T-helper 2 cell treated with Interferon-gamma antibody and Interleukin-4, amounts not matched to agents 5 μg/mL and 100 μg/mL, for 36 hours (primary cell): ENCODE data around the gene BLOC1S1.

Source experiments
- DNase-seq: peaks from one replicate; pipeline ENCODE4 v3.0.0; 2021; ENCODE audit warnings: low spot score
- H3K27ac Mint-ChIP-seq: one replicate; pipeline ENCODE4 v1.8.0; 2021; ENCODE audit warnings: mild to moderate bottlenecking, mixed read lengths
- H3K27me3 Mint-ChIP-seq: one replicate; pipeline ENCODE4 v1.8.0; 2021; ENCODE audit warnings: low read depth, mixed read lengths
- H3K36me3 Mint-ChIP-seq: one replicate; pipeline ENCODE4 v1.8.0; 2021; ENCODE audit warnings: low read depth, mixed read lengths
- H3K4me1 Mint-ChIP-seq: one replicate; pipeline ENCODE4 v1.8.0; 2021; ENCODE audit warnings: low read depth, mixed read lengths
- H3K4me3 Mint-ChIP-seq: one replicate; pipeline ENCODE4 v1.8.0; 2022; ENCODE audit warnings: mild to moderate bottlenecking, moderate library complexity, mixed read lengths
- H3K9me3 Mint-ChIP-seq: one replicate; pipeline ENCODE4 v1.8.0; 2021; ENCODE audit warnings: mixed read lengths

Gene BLOC1S1

GRCh38 chr12:55722948-55723347 lies 7.1 kb downstream of the BLOC1S1 start:
- no peak overlapping the region for H3K4me3 Mint-ChIP-seq
- H3K27me3 Mint-ChIP-seq, result no peaks in the 10 kb centered on the region
- H3K36me3 Mint-ChIP-seq, result peaks cover 18% of the 10 kb centered on the region
- peaks cover 21% of the 10 kb centered on the region for H3K4me1 Mint-ChIP-seq
- H3K9me3 Mint-ChIP-seq, result no peaks in the 10 kb centered on the region
- DNase-seq, result no peak
- no peak overlapping the region for H3K27ac Mint-ChIP-seq

DNA sequence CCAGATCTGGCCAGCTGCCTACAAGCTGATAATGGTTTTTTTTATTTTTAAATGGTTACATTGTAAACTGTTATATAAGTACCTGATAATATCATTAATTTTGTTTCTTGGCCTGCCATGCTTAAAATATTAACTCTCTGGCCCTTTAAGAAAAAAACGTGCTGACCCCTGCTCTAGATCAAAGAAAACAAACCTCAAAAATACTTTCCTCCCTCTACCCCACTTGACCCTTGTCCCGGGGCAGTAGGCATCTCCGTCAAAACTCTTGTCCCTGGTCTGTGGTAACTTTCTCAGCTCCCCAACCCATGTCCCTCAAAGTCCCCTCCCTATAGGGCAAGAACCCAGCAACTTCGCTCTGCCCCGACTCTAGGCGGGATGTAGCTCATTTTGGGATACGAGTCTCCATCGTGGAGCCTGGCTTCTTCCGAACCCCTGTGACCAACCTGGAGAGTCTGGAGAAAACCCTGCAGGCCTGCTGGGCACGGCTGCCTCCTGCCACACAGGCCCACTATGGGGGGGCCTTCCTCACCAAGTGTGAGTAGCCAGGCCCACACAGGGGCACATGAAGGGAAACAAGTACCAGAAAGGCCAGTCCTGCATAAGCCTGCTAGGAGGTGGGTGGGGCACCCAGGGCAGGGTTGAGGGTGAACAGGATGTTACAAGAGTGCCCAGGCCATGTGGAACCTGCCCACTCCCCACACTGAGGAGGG lies 7.8 kb downstream of the BLOC1S1 start:
- H3K36me3 Mint-ChIP-seq, result peaks cover 18% of the 10 kb centered on the region
- peaks cover 18% of the 10 kb centered on the region for H3K4me1 Mint-ChIP-seq
- H3K27ac Mint-ChIP-seq, result no peak overlapping the region
- DNase-seq, result no peak
- H3K9me3 Mint-ChIP-seq, result no peaks in the 10 kb centered on the region
- no peak overlapping the region for H3K4me3 Mint-ChIP-seq
- H3K27me3 Mint-ChIP-seq, result no peaks in the 10 kb centered on the region

DNA sequence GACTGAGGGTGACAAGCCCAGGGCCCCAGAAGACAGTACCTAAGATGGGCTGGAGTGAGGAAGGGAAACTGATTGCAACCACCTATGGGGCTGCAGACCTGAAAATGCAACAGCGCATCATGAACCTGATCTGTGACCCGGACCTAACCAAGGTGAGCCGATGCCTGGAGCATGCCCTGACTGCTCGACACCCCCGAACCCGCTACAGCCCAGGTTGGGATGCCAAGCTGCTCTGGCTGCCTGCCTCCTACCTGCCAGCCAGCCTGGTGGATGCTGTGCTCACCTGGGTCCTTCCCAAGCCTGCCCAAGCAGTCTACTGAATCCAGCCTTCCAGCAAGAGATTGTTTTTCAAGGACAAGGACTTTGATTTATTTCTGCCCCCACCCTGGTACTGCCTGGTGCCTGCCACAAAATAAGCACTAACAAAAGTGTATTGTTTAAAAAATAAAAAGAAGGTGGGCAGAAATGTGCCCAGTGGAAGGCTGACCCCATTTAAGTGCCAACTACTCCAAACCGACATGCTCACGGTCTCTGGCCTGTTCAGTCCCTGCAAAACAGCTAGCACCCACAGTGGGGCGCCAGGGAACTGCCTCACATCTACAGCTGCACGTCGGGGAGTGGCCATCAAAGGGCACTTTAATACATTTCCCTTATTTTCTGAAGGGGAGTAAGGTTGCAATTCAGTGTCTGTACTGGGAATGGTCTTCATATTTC lies 8.5 kb downstream of the BLOC1S1 start:
- peak; percentile 54 for DNase-seq
- no peaks in the 10 kb centered on the region for H3K27me3 Mint-ChIP-seq
- H3K9me3 Mint-ChIP-seq, result no peaks in the 10 kb centered on the region
- H3K4me3 Mint-ChIP-seq, result peak overlapping the region; percentile 39
- H3K4me1 Mint-ChIP-seq, result peaks cover 18% of the 10 kb centered on the region
- H3K27ac Mint-ChIP-seq, result peak overlapping the region; percentile 64
- peaks cover 18% of the 10 kb centered on the region for H3K36me3 Mint-ChIP-seq

DNA sequence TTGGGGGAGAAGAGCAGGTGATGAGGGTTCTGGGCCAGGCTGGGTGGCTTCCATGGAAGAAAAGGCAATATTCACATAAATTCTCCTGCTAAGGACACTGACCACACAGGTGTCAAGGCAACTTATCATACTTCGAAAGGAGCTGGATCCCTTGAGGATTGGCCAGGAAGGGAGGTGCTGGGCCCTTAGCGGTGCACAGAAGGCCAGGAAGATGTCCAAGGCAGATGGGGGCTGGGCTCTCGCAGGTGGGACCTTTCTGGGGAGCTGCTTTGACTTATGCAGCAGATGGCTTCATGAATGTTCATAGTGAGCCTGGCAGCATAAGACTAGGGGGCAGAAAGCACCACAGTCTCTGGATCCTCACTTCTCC lies 9.1 kb downstream of the BLOC1S1 start:
- DNase-seq, result no peak
- peak overlapping the region; percentile 39 for H3K4me3 Mint-ChIP-seq
- H3K9me3 Mint-ChIP-seq, result no peaks in the 10 kb centered on the region
- H3K27ac Mint-ChIP-seq, result peak overlapping the region; percentile 64
- H3K27me3 Mint-ChIP-seq, result no peaks in the 10 kb centered on the region
- H3K4me1 Mint-ChIP-seq, result peaks cover 22% of the 10 kb centered on the region
- H3K36me3 Mint-ChIP-seq, result peaks cover 18% of the 10 kb centered on the region

DNA sequence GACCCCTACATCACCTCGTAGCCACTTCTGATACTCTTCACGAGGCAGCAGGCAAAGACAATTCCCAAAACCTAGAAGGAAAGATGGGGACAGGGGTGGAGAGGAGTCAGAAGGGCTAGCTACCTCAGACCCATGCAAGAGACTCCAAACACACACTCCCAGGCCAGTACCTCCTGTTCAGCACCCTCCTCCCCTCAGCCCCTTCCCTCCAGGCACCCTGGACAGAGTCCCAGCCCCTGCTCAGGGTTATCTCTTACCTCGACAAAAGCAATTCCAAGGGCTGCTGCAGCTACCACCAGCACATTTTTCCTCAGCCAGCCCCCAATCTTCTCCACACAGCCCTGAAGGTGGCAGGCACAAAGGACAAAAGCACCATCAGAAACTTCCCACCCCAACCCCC lies 9.7 kb downstream of the BLOC1S1 start:
- no peaks in the 10 kb centered on the region for H3K27me3 Mint-ChIP-seq
- H3K4me3 Mint-ChIP-seq, result no peak overlapping the region
- no peak for DNase-seq
- H3K36me3 Mint-ChIP-seq, result peaks cover 18% of the 10 kb centered on the region
- no peaks in the 10 kb centered on the region for H3K9me3 Mint-ChIP-seq
- H3K4me1 Mint-ChIP-seq, result peaks cover 28% of the 10 kb centered on the region
- no peak overlapping the region for H3K27ac Mint-ChIP-seq

DNA sequence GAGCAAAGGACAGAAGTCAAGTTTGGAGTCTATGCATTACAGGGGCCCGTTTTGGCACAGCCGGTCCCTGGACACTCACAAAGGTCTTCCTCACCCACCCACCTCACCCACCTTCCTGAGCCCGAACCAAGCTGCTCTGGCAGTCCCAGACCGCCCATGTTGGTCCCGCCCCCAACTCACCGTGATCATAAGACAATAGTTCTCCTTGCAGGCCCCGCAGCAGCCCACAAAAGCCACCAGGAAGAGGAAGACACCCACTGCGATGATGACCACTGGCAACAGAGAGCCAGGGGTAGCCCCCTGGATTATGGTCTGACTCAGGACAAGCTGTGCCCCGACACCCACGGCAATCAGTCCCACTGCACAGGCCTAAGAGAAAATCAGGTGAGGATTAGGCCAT lies 11.1 kb downstream of the BLOC1S1 start:
- Mint-ChIP-seq H3K4me3 (peak overlapping the region; percentile 83), H3K27me3 (no peaks in the 10 kb centered on the region), H3K4me1 (peaks cover 31% of the 10 kb centered on the region), H3K27ac (peak overlapping the region; percentile 83), H3K36me3 (peaks cover 18% of the 10 kb centered on the region), H3K9me3 (no peaks in the 10 kb centered on the region)
- no peak for DNase-seq

DNA sequence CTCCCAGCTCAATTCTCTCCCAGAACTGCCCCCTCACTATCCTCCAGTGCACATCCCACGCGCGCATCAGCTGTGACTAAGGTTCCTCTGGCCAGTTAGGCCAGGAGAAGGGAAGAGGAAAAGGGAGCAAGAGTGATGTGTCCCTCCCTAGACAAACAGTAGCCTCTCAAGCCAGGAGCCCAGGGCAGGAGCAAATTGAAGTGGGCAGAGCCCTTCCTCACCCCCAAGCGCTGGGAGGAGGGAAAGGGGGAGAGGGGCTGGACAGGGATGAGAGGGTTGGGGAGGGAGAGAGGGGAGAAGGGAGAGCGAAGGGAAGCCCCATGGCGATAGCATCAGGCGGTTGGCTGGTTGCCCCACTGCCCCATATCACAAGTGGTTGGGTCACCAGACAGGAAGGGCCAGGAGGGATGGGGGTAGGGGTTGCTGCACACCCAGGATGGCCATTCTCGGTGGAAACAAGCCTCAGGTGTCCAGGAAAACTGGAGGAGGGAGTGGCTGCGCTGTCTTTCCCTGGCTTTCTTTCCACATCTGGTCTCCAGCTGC lies 11.9 kb downstream of the BLOC1S1 start:
- no peak for DNase-seq
- Mint-ChIP-seq H3K27me3 (no peaks in the 10 kb centered on the region), H3K27ac (peak overlapping the region; percentile 83), H3K36me3 (peaks cover 18% of the 10 kb centered on the region), H3K4me1 (peaks cover 31% of the 10 kb centered on the region), H3K9me3 (no peaks in the 10 kb centered on the region), H3K4me3 (peak overlapping the region; percentile 83)

DNA sequence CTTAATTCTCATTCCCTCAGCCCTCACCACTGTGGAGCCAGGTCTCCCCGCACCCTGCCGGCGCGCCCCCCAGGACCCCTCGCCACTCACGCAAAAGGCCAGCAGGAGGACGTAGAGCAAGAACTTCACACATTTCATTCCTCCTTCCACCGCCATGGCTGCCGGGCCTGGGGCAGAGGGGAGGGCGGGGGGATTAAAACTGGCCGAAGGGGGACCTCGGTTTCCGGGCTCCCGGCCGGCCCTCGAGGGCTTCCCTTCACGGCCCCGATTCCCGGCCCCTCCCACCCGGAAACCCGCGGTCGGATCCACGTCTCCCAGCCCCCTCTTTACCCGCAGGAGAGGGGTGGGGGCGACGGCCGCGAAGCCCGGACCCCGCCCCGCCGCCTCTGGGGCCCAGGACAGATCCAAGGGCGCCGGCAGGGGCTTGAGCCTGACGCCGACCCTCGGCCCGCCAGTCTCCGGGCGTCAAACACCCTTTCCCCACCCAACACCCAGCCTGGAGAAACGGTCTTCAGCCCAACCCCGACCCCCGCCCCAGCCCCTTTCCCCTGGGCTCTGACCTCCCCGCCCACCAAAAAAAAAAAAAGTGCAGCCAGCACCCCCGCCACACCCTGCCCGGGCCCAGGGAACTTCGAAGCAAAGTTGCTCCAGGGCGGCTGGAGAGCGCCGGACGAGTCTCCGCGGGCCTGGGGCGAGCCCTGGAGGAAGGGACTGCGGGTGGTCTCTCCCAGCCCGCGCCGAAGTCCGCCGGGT lies 12.5 kb downstream of the BLOC1S1 start:
- Mint-ChIP-seq H3K4me1 (peaks cover 31% of the 10 kb centered on the region), H3K27me3 (no peaks in the 10 kb centered on the region), H3K36me3 (peaks cover 18% of the 10 kb centered on the region), H3K9me3 (no peaks in the 10 kb centered on the region), H3K4me3 (peak overlapping the region; percentile 83), H3K27ac (no peak overlapping the region)
- no peak for DNase-seq

DNA sequence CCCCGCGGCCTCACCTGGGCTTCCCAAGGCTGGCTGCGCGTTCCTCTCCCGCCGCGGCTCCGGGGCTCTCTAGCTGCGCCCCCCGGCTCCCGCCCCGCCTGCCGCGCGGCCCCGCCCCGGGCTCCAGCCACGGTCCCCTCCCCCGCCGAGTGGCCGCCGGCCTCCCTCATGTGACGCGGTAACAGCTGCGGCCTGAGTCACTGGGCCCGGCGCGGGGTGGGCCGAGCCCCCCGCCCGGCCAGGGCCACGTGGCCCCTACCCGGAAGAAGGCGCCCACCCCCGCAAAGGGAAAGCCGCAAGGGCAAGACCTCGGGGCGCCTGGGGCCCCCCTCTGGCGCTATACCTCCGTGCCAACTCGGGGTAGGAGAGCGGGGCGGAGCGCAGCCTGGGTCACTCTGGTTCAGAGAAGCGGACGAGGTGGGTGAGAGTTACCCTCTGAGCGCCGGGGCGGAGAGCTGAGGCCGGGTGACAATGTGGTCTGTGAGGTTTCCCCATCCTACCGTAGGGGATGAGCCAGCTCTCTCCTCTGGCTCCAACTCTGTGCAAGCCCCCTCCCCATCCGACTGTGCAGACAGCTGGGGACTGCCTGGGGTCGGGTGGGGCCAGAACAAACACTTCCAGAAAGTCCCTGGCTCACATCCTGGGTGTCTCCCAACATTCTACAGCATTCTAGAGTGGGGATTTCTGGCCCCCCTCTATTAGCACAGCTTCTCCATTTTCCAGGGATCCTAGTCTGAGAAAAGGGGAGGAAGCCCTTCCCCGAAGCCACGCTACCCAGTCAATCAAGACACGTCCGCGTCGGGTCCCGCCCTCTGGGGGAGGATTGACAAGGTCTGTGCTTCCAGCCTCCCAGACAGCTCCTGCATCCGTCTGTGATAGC lies 13.3 kb downstream of the BLOC1S1 start, which contains the start of gene CD63:
Gene CD63, minus strand, starts transcription at position 71 of the 880 bp plus-strand sequence. CDS start 668 bp downstream, outside the sequence.
- H3K4me3 Mint-ChIP-seq, result peak within 1 kb of the TSS; percentile 88
- H3K9me3 Mint-ChIP-seq, result no peaks in the 10 kb centered on the region
- H3K27me3 Mint-ChIP-seq, result no peaks in the 10 kb centered on the region
- peak; percentile 84 for DNase-seq
- H3K36me3 Mint-ChIP-seq, result peaks cover 15% of the 10 kb centered on the region
- peaks cover 31% of the 10 kb centered on the region for H3K4me1 Mint-ChIP-seq
- peak within 1 kb of the TSS; percentile 90 for H3K27ac Mint-ChIP-seq

DNA sequence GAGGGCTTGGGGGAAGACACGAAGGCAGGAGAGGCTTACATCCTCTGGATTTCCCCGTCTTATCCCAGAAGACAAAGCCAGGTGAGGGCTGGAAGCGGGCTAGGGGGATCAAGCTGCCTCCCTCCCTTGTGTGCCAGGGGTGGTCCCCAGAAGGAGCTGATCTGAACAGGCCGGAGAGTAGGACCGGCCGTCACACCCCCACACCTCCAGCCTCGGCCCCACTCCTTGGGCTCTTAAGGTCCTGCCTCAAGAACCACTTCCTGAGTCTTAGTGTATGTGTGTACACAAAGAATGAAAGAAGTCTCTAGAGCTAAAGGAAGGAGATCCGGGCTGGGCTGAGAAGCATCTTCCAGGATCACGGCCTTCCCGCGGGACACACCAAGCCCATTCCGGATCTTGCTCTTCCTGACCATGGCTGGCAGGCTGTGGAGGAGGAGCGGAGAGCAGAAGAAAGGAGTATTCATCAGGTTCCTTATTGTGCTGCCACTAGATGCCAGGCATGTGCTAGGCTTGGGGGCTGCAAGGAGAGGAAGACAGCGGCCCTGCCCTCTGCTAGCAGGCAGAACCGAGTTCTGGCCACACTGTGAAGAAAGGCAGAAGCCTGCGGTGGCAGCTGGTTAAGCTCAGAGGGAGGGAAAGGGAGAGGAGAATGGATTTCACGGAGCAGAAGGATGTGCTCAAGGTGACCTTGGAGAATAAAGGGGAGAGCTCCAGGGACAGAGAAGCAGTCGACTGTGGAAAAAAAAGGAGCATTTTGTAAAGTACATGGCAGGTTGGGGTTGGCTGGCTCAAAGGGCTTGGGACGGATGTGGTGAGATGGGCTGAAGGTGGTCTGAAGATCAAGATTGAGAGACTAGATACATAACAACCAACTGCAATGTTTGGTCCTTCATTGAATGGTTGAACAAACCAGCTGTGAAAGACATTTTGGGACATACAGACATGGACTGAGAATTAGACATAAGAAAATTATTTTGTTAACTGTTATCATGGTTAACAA lies 14.3 kb downstream of the BLOC1S1 start:
- Mint-ChIP-seq H3K27ac (peak overlapping the region; percentile 90), H3K4me3 (peak overlapping the region; percentile 88), H3K36me3 (peaks cover 10% of the 10 kb centered on the region), H3K27me3 (no peaks in the 10 kb centered on the region), H3K4me1 (peaks cover 26% of the 10 kb centered on the region), H3K9me3 (no peaks in the 10 kb centered on the region)
- DNase-seq, result peak; percentile 34

GRCh38 chr12:55732288-55732687 lies 16.4 kb downstream of the BLOC1S1 start:
- Mint-ChIP-seq H3K9me3 (no peaks in the 10 kb centered on the region), H3K27me3 (no peaks in the 10 kb centered on the region), H3K4me1 (peaks cover 25% of the 10 kb centered on the region), H3K36me3 (no peaks in the 10 kb centered on the region), H3K27ac (no peak overlapping the region), H3K4me3 (no peak overlapping the region)
- DNase-seq, result no peak

GRCh38 chr12:55733021-55733555 lies 17.2 kb downstream of the BLOC1S1 start:
- no peak for DNase-seq
- H3K4me3 Mint-ChIP-seq, result no peak overlapping the region
- H3K36me3 Mint-ChIP-seq, result no peaks in the 10 kb centered on the region
- no peaks in the 10 kb centered on the region for H3K27me3 Mint-ChIP-seq
- peaks cover 28% of the 10 kb centered on the region for H3K4me1 Mint-ChIP-seq
- H3K9me3 Mint-ChIP-seq, result no peaks in the 10 kb centered on the region
- H3K27ac Mint-ChIP-seq, result no peak overlapping the region
